Iris pigment epithelial cell (primary cell): ENCODE measurements around the gene NAV1.
A peak's percentile ranks its signal among the peaks of the same experiment; 100 is the strongest.
"Not testable (repeated sequence)": the region's sequence is repeated elsewhere in the genome, so short reads cannot be mapped to it uniquely, and the experiment has no call there.

ENCODE experiments used
- DNase-seq: peaks from one replicate; pipeline ENCODE4 v3.0.0-alpha.2; 2011; ENCODE audit warnings: low read depth

Gene NAV1

GRCh38 chr1:201566529-201566823 is 27.5 kb downstream of the NAV1 start:
- DNase-seq: no peak

GRCh38 chr1:201566933-201567801 is 28.2 kb downstream of the NAV1 start:
- DNase-seq: no peak

- no peak for DNase-seq
Observed at GRCh38 chr1:201568265-201568664, 29.3 kb downstream of the NAV1 start.

- DNase-seq: no peak
Observed at GRCh38 chr1:201568859-201569294, 29.9 kb downstream of the NAV1 start.

- DNase-seq: no peak
Observed at GRCh38 chr1:201570181-201570885, 31.4 kb downstream of the NAV1 start.

- DNase-seq: no peak
Observed at GRCh38 chr1:201570886-201571624, 32.1 kb downstream of the NAV1 start.

- DNase-seq: no peak
Observed at GRCh38 chr1:201573030-201573429, 34.1 kb downstream of the NAV1 start.

- DNase-seq: no peak
Observed at GRCh38 chr1:201573923-201574322, 35.0 kb downstream of the NAV1 start.

- DNase-seq: no peak
Observed at GRCh38 chr1:201575912-201576311, 37.0 kb downstream of the NAV1 start.

- no peak for DNase-seq
Observed at GRCh38 chr1:201576914-201577313, 38.0 kb downstream of the NAV1 start.

GRCh38 chr1:201578008-201578888 is 39.3 kb downstream of the NAV1 start:
- DNase-seq: peak; percentile 34

GRCh38 chr1:201581371-201581770 is 42.4 kb downstream of the NAV1 start:
- not testable (repeated sequence) for DNase-seq

- DNase-seq: peak; percentile 81
Observed at GRCh38 chr1:201582705-201583442, 43.9 kb downstream of the NAV1 start.

GRCh38 chr1:201583663-201584062 is 44.7 kb downstream of the NAV1 start:
- no peak for DNase-seq

GRCh38 chr1:201584471-201585092 is 45.7 kb downstream of the NAV1 start:
- peak; percentile 71 for DNase-seq

GRCh38 chr1:201585093-201585483 is 46.2 kb downstream of the NAV1 start:
- peak; percentile 55 for DNase-seq

GRCh38 chr1:201585901-201586300 is 47.0 kb downstream of the NAV1 start:
- DNase-seq: peak; percentile 62

GRCh38 chr1:201586806-201587205 is 47.9 kb downstream of the NAV1 start:
- DNase-seq: no peak

- DNase-seq: no peak
Observed at GRCh38 chr1:201587729-201588128, 48.8 kb downstream of the NAV1 start.
